Natural killer cell (primary cell): Measurements from ENCODE around the gene PLA2G2F. TPM values are rescaled to one million over a fixed set of nuclear protein-coding genes. Genes with fewer than 3 reads are reported as not detected.

Source experiments
- ATAC-seq, 3 donors: fragments of 150-1000 bp in 2 of 3; fragments of 200-7000 bp in 1 of 3; cut with Tn5 transposase; 1 replicate in 1 of 3; 2 replicates in 2 of 3; pipeline ENCODE4 v1.10.0; 2021; ENCODE audit warnings: mild to moderate bottlenecking in 2 of 3, moderate library complexity in 2 of 3
- DNase-seq, 2 donors: peaks; one replicate each; pipeline versions ENCODE4 v3.0.0 to v3.0.0-alpha.2; 2013 to 2021; ENCODE audit warnings: mixed read lengths in 1 of 2
- H3K27ac ChIP-seq: one replicate; pipeline ENCODE4 v1.5.1; 2013; ENCODE audit warnings: mild to moderate bottlenecking, low read length
- H3K27me3 ChIP-seq: one replicate; pipeline ENCODE4 v1.6.1; 2013; ENCODE audit warnings: low read length; ENCODE audit not compliant: control insufficient read depth, insufficient read depth
- H3K36me3 ChIP-seq: one replicate; pipeline ENCODE4 v1.6.1; 2013; ENCODE audit warnings: low read length; ENCODE audit not compliant: control insufficient read depth, insufficient read depth
- H3K4me1 ChIP-seq: one replicate; pipeline ENCODE4 v1.6.1; 2013; ENCODE audit warnings: low read length; ENCODE audit not compliant: control insufficient read depth, insufficient read depth
- H3K4me3 ChIP-seq: one replicate; pipeline ENCODE4 v1.5.1; 2013; ENCODE audit warnings: low read length
- H3K9me3 ChIP-seq: one replicate; pipeline ENCODE4 v1.6.1; 2013; ENCODE audit warnings: low read length; ENCODE audit not compliant: control insufficient read depth, insufficient read depth
- H3K27ac Mint-ChIP-seq, 2 donors: one replicate each; pipeline ENCODE4 v1.8.0; 2022; ENCODE audit warnings: mild to moderate bottlenecking in 2 of 2, mixed read lengths in 2 of 2, moderate library complexity in 1 of 2
- H3K27me3 Mint-ChIP-seq, 2 donors: one replicate each; pipeline ENCODE4 v1.8.0; 2022; ENCODE audit warnings: low read depth in 2 of 2, mixed read lengths in 2 of 2
- H3K36me3 Mint-ChIP-seq: one replicate; pipeline ENCODE4 v1.8.0; 2022; ENCODE audit warnings: mixed read lengths
- H3K4me1 Mint-ChIP-seq, 2 donors: one replicate each; pipeline ENCODE4 v1.8.0; 2022; ENCODE audit warnings: mixed read lengths in 2 of 2
- H3K4me3 Mint-ChIP-seq: one replicate; pipeline ENCODE4 v1.8.0; 2022; ENCODE audit warnings: mild to moderate bottlenecking, moderate library complexity, mixed read lengths
- H3K9me3 Mint-ChIP-seq, 2 donors: one replicate each; pipeline ENCODE4 v1.8.0; 2022; ENCODE audit warnings: mixed read lengths in 2 of 2
- CTCF ChIP-seq: fragments of 200-600 bp; IDR thresholded peaks from one replicate; pipeline ENCODE4 v1.8.0; 2022; ENCODE audit warnings: antibody characterized with exemption
- WGBS: methylation state at CpG from one replicate; pipeline ENCODE4 v1.1.7; 2013; ENCODE audit warnings: missing lambda C conversion rate; ENCODE audit not compliant: insufficient coverage; 5-methylcytosine and 5-hydroxymethylcytosine counted together
- intact Hi-C: fragments of 100-400 bp; cut with micrococcal nuclease; formaldehyde crosslinking; loops from one replicate; pipeline ENCODE4 v1.14.2; 2022
- total RNA-seq, 4 donors: library from RNA; stranded (reverse); fragments of 120-200 nt in 1 of 4; gene quantifications; one replicate each; pipeline versions ENCODE4 v1.2.3 to v1.2.4, GENCODE V29; 2013 to 2022

The PLA2G2F gene
- total RNA-seq, 3 donors from 2014 or later (not counting 1 experiment from before 2014, with no cell fraction given) = not detected

- peaks cover 44 to 53% of the 10 kb centered on the region in 2 donors for H3K4me1 Mint-ChIP-seq
- H3K36me3 ChIP-seq = no peaks in the 10 kb centered on the region
- peak overlapping the region; percentile 80 for H3K4me3 Mint-ChIP-seq
- peaks cover 7 to 9% of the 10 kb centered on the region in 2 donors for H3K27me3 Mint-ChIP-seq
- H3K27ac ChIP-seq = peak overlapping the region; percentile 78
- intact Hi-C loops = no loop called here
- H3K4me3 ChIP-seq = peak overlapping the region; percentile 29
- DNase-seq (peak; percentile 35 to 80), ATAC-seq (peak; percentile 53 to 62 (median 61))
- peaks cover 47% of the 10 kb centered on the region for H3K4me1 ChIP-seq
- WGBS = 22% methylated on average over 17 of the region's 17 CpGs
- H3K27me3 ChIP-seq = no peaks in the 10 kb centered on the region
- H3K9me3 Mint-ChIP-seq = peaks cover 0 to 2% of the 10 kb centered on the region in 2 donors
- H3K27ac Mint-ChIP-seq = peak overlapping the region; percentile 77 to 85
- no peaks in the 10 kb centered on the region for H3K9me3 ChIP-seq
- no peak for TF ChIP-seq CTCF
- H3K36me3 Mint-ChIP-seq = no peaks in the 10 kb centered on the region
Measured at GRCh38 chr1:20184997-20185833, 46.1 kb downstream of the PLA2G2F start.

GRCh38 chr1:20185834-20186782 is 47.0 kb downstream of the PLA2G2F start, which contains the start of the genes PLA2G2C and UBXN10:
PLA2G2C (minus strand) TSS chr1:20186518; CDS start chr1:20177363, 9,155 bp downstream.
UBXN10 (plus strand) TSS chr1:20186096; CDS start chr1:20190562, 4,466 bp downstream.
- no peak for TF ChIP-seq CTCF
- intact Hi-C loops = no loop called here
- no peaks in the 10 kb centered on the region for H3K36me3 ChIP-seq
- Mint-ChIP-seq H3K9me3 (peaks cover 0 to 2% of the 10 kb centered on the region in 2 donors), H3K27me3 (peaks cover 7 to 9% of the 10 kb centered on the region in 2 donors), H3K36me3 (no peaks in the 10 kb centered on the region), H3K4me3 (peak within 1 kb of the TSS; percentile 85), H3K27ac (peak within 1 kb of the TSS; percentile 85 to 86), H3K4me1 (peaks cover 44 to 53% of the 10 kb centered on the region in 2 donors)
- no peaks in the 10 kb centered on the region for H3K9me3 ChIP-seq
- peak; percentile 52 to 68 (median 66) for ATAC-seq
- peak within 1 kb of the TSS; percentile 29 for H3K4me3 ChIP-seq
- WGBS = under 1% methylated on average over 47 of the region's 52 CpGs
- H3K4me1 ChIP-seq = peaks cover 47% of the 10 kb centered on the region
- peak within 1 kb of the TSS; percentile 78 for H3K27ac ChIP-seq
- no peaks in the 10 kb centered on the region for H3K27me3 ChIP-seq
- DNase-seq = peak; percentile 62 to 64

- peak overlapping the region; percentile 85 to 86 for H3K27ac Mint-ChIP-seq
- H3K9me3 Mint-ChIP-seq = peaks cover 0 to 2% of the 10 kb centered on the region in 2 donors
- H3K4me1 Mint-ChIP-seq = peaks cover 44 to 53% of the 10 kb centered on the region in 2 donors
- peak in 1 of 2 donors; percentile 56 for DNase-seq
- Histone ChIP-seq H3K9me3 (no peaks in the 10 kb centered on the region), H3K27me3 (no peaks in the 10 kb centered on the region), H3K36me3 (no peaks in the 10 kb centered on the region), H3K27ac (peak overlapping the region; percentile 40), H3K4me3 (no peak overlapping the region), H3K4me1 (peaks cover 47% of the 10 kb centered on the region)
- H3K27me3 Mint-ChIP-seq = peaks cover 7 to 9% of the 10 kb centered on the region in 2 donors
- ATAC-seq = peak; percentile 42 to 46 (median 46)
- peak overlapping the region; percentile 85 for H3K4me3 Mint-ChIP-seq
- TF ChIP-seq CTCF = no peak
- WGBS = 48% methylated on average over 6 of the region's 7 CpGs
- H3K36me3 Mint-ChIP-seq = no peaks in the 10 kb centered on the region
- intact Hi-C loops = no loop called here
Measured at GRCh38 chr1:20187103-20187812, 48.1 kb downstream of the PLA2G2F start.
